ENCODE measurements around the gene BUD31.

The BUD31 gene

DNA sequence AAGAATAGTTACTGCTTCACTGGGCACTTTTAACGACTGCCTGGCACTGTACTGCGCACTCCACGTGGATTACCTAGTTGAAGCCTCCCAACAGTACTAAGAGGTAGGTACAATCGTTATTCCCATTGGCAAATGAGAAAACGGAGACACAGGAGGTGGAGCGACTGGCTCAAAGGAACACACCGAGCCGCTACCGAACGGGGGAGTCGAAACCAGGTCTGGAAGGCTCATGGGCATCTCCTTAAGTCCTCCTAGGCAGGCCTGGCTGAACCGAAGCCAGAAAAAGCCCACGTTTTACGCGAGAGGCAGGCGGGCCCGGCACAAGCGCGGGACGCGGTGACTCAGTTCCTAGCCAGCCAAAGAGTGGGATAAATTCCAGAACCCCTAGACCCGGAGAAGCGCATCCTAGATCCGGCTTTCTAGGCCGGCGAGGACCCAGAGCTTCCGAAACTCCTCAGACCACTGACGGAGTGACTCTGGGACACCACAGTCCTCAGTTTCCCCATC, 844 bp upstream of the BUD31 start:
- Histone ChIP-seq H3K27ac (ENCODE audit: low read depth, low read length) (peak overlapping the region; percentile 76), H4K20me1 (ENCODE audit: control insufficient read depth, insufficient read depth, low read depth, low read length) (peaks cover 32% of the 10 kb centered on the region), H3F3A (ENCODE audit: control insufficient read depth, insufficient read depth) (peaks cover 11% of the 10 kb centered on the region), H3K9me2 (replicated peaks; ENCODE audit: control insufficient read depth, low read length) (no peaks in the 10 kb centered on the region), H3K79me2 (ENCODE audit: control insufficient read depth, low read length) (peaks cover 96% of the 10 kb centered on the region), H3K4me2 (ENCODE audit: low read length) (peak overlapping the region; percentile 85), H3K4me3 (ENCODE audit: low read length) (peak overlapping the region; percentile 83), H3K9me3 (ENCODE audit: control insufficient read depth, insufficient read depth, low read length) (no peaks in the 10 kb centered on the region), H3K36me3 (ENCODE audit: control insufficient read depth, low read length) (peaks cover 86% of the 10 kb centered on the region), H3K4me1 (ENCODE audit: control insufficient read depth, low read length) (peaks cover 33% of the 10 kb centered on the region), H3K27me3 (ENCODE audit: control insufficient read depth, low read length) (no peaks in the 10 kb centered on the region)
- no peak for TF ChIP-seq CTCF (IDR thresholded peaks at IDR 0.05; ENCODE audit: low read depth, low read length, poor library complexity, severe bottlenecking)
- no peak for TF ChIP-seq EZH2phosphoT487 (IDR thresholded peaks at IDR 0.05; ENCODE audit: borderline replicate concordance, low read length)

- H3K27me3 ChIP-seq (ENCODE audit: control insufficient read depth, low read length): no peaks in the 10 kb centered on the region
- peak overlapping the region; percentile 85 for H3K4me2 ChIP-seq (ENCODE audit: low read length)
- peak overlapping the region; percentile 76 for H3K27ac ChIP-seq (ENCODE audit: low read depth, low read length)
- peak overlapping the region; percentile 83 for H3K4me3 ChIP-seq (ENCODE audit: low read length)
- peaks cover 84% of the 10 kb centered on the region for H3K36me3 ChIP-seq (ENCODE audit: control insufficient read depth, low read length)
- peaks cover 33% of the 10 kb centered on the region for H3K4me1 ChIP-seq (ENCODE audit: control insufficient read depth, low read length)
- H3K9me3 ChIP-seq (ENCODE audit: control insufficient read depth, insufficient read depth, low read length): no peaks in the 10 kb centered on the region
- H3F3A ChIP-seq (ENCODE audit: control insufficient read depth, insufficient read depth): peaks cover 11% of the 10 kb centered on the region
- peaks cover 32% of the 10 kb centered on the region; the same call in 1 of the 2 replicates for H4K20me1 ChIP-seq (ENCODE audit: control insufficient read depth, insufficient read depth, low read depth, low read length)
- no peaks in the 10 kb centered on the region for H3K9me2 ChIP-seq (replicated peaks; ENCODE audit: control insufficient read depth, low read length)
- peaks cover 87% of the 10 kb centered on the region for H3K79me2 ChIP-seq (ENCODE audit: control insufficient read depth, low read length)
- no peak for TF ChIP-seq CTCF (IDR thresholded peaks at IDR 0.05; ENCODE audit: low read depth, low read length, poor library complexity, severe bottlenecking)
- TF ChIP-seq EZH2phosphoT487 (IDR thresholded peaks at IDR 0.05; ENCODE audit: borderline replicate concordance, low read length): no peak
These were observed 413 bp downstream of the BUD31 start for GRCh38 chr7:99409192-99409572.

DNA sequence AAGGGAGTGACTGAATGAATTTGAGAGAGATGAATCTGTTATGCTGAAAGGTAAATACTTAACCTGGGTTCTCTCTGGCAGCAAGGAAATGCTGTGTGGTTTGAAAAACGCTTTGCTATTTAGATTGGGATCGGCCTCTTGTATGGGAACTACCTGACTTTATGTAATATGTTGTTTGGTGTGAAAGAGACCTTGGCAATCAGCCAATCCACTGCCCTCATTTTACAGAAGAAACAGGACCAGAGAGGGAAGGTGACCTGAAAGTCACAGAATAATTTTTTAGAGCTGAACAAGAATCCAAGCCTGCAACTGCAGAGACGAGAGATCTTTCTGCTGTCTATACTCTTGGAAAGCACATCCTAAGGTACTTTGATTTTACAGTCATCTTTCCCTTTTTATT, 1.0 kb downstream of the BUD31 start:
- peaks cover 33% of the 10 kb centered on the region for H3K4me1 ChIP-seq (ENCODE audit: control insufficient read depth, low read length)
- TF ChIP-seq EZH2phosphoT487 (IDR thresholded peaks at IDR 0.05; ENCODE audit: borderline replicate concordance, low read length): no peak
- TF ChIP-seq CTCF (IDR thresholded peaks at IDR 0.05; ENCODE audit: low read depth, low read length, poor library complexity, severe bottlenecking): no peak

More for the DNA sequence above, 1.0 kb downstream of the BUD31 start:
- Histone ChIP-seq H3K27ac (ENCODE audit: low read depth, low read length) (no peak overlapping the region), H3F3A (ENCODE audit: control insufficient read depth, insufficient read depth) (peaks cover 11% of the 10 kb centered on the region), H3K36me3 (ENCODE audit: control insufficient read depth, low read length) (peaks cover 84% of the 10 kb centered on the region), H3K4me3 (ENCODE audit: low read length) (peak overlapping the region; percentile 83), H3K27me3 (ENCODE audit: control insufficient read depth, low read length) (no peaks in the 10 kb centered on the region), H3K79me2 (ENCODE audit: control insufficient read depth, low read length) (peaks cover 84% of the 10 kb centered on the region), H3K4me2 (ENCODE audit: low read length) (peak overlapping the region; percentile 85), H3K9me2 (replicated peaks; ENCODE audit: control insufficient read depth, low read length) (no peaks in the 10 kb centered on the region), H3K9me3 (ENCODE audit: control insufficient read depth, insufficient read depth, low read length) (no peaks in the 10 kb centered on the region), H4K20me1 (ENCODE audit: control insufficient read depth, insufficient read depth, low read depth, low read length) (peaks cover 32% of the 10 kb centered on the region; the same call in 1 of the 2 replicates)
